Measurements from ENCODE around the gene NR5A1.

- TF ChIP-seq POLR2AphosphoS5 (IDR thresholded peaks at IDR 0.05) (no peak), CTCF (IDR thresholded peaks at IDR 0.05) (no peak), POLR2A (IDR thresholded peaks at IDR 0.05) (no peak), EP300 (IDR thresholded peaks at IDR 0.05) (no peak)
Observed at GRCh38 chr9:124490004-124490403, 17.2 kb downstream of the NR5A1 start.

Measured in sigmoid colon (tissue), 4 donors.